Thyroid gland (tissue), 4 donors: ENCODE data around the gene KCTD19.

Experiments
- CTCF ChIP-seq, 6 experiments: fragments of 200-600 bp in 3 of 6; fragments of 450-650 bp in 3 of 6; sonication (generic) in 3 of 6; IDR thresholded peaks; one replicate each; pipeline ENCODE4 v1.5.1; 2016 to 2019; ENCODE audit warnings: antibody characterized with exemption in 6 of 6, mild to moderate bottlenecking in 2 of 6, inconsistent platforms in 1 of 6, moderate library complexity in 1 of 6
- POLR2A ChIP-seq, 2 donors: fragments of 450-650 bp; IDR thresholded peaks; one replicate each; pipeline ENCODE4 v1.6.1; 2017; ENCODE audit warnings: antibody characterized with exemption in 2 of 2, mild to moderate bottlenecking in 2 of 2, moderate library complexity in 1 of 2

GRCh38 chr16:67246756-67247191, 79.8 kb downstream of the KCTD19 start:
- TF ChIP-seq POLR2A (IDR thresholded peaks at IDR 0.05) (peak; percentile 20 to 47), CTCF (IDR thresholded peaks at IDR 0.05) (no peak)
